Measurements from ENCODE around the gene SLIT3. TPM values are rescaled to one million over a fixed set of nuclear protein-coding genes. Genes with fewer than 3 reads are reported as not detected.

SLIT3 gene
- total RNA-seq, 1 experiment from 2014 or later, result 0.10 TPM

DNA sequence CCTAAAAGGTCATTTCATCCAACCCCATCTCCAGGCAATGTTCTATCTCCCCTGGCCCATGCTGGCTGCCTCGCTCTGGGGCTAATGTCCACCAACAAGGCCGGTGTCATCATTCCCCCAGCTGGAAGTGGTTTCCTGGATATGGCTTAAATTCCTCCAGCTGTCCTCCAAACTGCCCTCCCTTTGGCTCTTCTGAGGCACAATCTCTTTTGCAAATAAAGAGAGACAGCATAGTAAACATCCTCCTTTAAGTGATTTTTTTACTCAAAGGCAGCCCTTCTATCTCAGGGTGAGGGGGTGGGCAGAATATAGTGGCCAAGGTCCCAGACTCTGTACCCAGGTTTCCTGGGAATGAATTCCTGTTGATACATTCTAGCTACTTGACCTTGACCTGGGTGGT lies 604.3 kb downstream of the SLIT3 start:
- BruUV-seq (replicated peaks), result no TSS peak
- DNase-seq (ENCODE audit: low read depth, low spot score), result no peak
- Histone ChIP-seq H3K9ac (ENCODE audit: low read length) (no peak overlapping the region), H3K4me1 (ENCODE audit: control insufficient read depth in 1 of 2, insufficient read depth in 2 of 2, low read length in 2 of 2) (no peaks in the 10 kb centered on the region), H3K27me3 (ENCODE audit: insufficient read depth, low read length) (peaks cover 28% of the 10 kb centered on the region), H3K4me2 (ENCODE audit: low read length) (no peak overlapping the region), H2AFZ (ENCODE audit: low read depth, low read length, poor library complexity, severe bottlenecking) (no peak overlapping the region), H3K9me3 (ENCODE audit: control insufficient read depth in 1 of 2, insufficient read depth in 1 of 2, low read depth in 1 of 2, low read length in 2 of 2) (no peaks in the 10 kb centered on the region), H4K20me1 (ENCODE audit: insufficient read depth) (no peaks in the 10 kb centered on the region), H3K79me2 (ENCODE audit: insufficient read depth, low read length) (no peaks in the 10 kb centered on the region), H3K27ac (ENCODE audit: low read depth, low read length) (no peak overlapping the region), H3K36me3 (ENCODE audit: control insufficient read depth in 1 of 2, insufficient read depth in 2 of 2, low read length in 2 of 2) (no peaks in the 10 kb centered on the region), H3K9me2 (ENCODE audit: insufficient read depth) (no peaks in the 10 kb centered on the region), H3K4me3 (replicated peaks in 1 of 2; ENCODE audit: low read depth in 1 of 2, low read length in 2 of 2) (no peak overlapping the region)
- no peak for TF ChIP-seq SP1 (IDR thresholded peaks at IDR 0.05; ENCODE audit: low read depth)
- no peak for TF ChIP-seq JUND (IDR thresholded peaks at IDR 0.05)
- TF ChIP-seq, protein P1, sequence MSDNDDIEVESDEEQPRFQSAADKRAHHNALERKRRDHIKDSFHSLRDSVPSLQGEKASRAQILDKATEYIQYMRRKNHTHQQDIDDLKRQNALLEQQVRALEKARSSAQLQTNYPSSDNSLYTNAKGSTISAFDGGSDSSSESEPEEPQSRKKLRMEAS (IDR thresholded peaks at IDR 0.05), result no peak
- TF ChIP-seq EGR1 (IDR thresholded peaks at IDR 0.05; ENCODE audit: low read depth), result no peak
- TF ChIP-seq CBX3 (IDR thresholded peaks at IDR 0.05; ENCODE audit: low read depth), result no peak
- TF ChIP-seq, protein P2, sequence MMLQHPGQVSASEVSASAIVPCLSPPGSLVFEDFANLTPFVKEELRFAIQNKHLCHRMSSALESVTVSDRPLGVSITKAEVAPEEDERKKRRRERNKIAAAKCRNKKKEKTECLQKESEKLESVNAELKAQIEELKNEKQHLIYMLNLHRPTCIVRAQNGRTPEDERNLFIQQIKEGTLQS (IDR thresholded peaks at IDR 0.05), result no peak
- no peak for TF ChIP-seq RAD21 (IDR thresholded peaks at IDR 0.05; ENCODE audit: low read depth)
- TF ChIP-seq EZH2phosphoT487 (IDR thresholded peaks at IDR 0.05; ENCODE audit: borderline replicate concordance), result no peak
- TF ChIP-seq ZNF274 (IDR thresholded peaks at IDR 0.05; ENCODE audit: low read depth, low read length), result no peak
- TF ChIP-seq POLR2A (IDR thresholded peaks at IDR 0.05; ENCODE audit: borderline replicate concordance, extremely low read depth, insufficient read depth, insufficient read length), result no peak
- TF ChIP-seq TCF7L2 (IDR thresholded peaks at IDR 0.05; ENCODE audit: borderline replicate concordance, extremely low read depth, insufficient read depth, insufficient read length), result no peak
- TF ChIP-seq YY1 (IDR thresholded peaks at IDR 0.05; ENCODE audit: extremely low read depth, insufficient replicate concordance, low read depth, low read length), result no peak
- TF ChIP-seq CEBPB (IDR thresholded peaks at IDR 0.05; ENCODE audit: low read depth), result no peak
- TF ChIP-seq ZFX (IDR thresholded peaks at IDR 0.05), result no peak
- TF ChIP-seq SIN3A (IDR thresholded peaks at IDR 0.05; ENCODE audit: low read depth), result no peak
- no peak for TF ChIP-seq SRF (IDR thresholded peaks at IDR 0.05; ENCODE audit: low read depth)
- TF ChIP-seq, protein P3, sequence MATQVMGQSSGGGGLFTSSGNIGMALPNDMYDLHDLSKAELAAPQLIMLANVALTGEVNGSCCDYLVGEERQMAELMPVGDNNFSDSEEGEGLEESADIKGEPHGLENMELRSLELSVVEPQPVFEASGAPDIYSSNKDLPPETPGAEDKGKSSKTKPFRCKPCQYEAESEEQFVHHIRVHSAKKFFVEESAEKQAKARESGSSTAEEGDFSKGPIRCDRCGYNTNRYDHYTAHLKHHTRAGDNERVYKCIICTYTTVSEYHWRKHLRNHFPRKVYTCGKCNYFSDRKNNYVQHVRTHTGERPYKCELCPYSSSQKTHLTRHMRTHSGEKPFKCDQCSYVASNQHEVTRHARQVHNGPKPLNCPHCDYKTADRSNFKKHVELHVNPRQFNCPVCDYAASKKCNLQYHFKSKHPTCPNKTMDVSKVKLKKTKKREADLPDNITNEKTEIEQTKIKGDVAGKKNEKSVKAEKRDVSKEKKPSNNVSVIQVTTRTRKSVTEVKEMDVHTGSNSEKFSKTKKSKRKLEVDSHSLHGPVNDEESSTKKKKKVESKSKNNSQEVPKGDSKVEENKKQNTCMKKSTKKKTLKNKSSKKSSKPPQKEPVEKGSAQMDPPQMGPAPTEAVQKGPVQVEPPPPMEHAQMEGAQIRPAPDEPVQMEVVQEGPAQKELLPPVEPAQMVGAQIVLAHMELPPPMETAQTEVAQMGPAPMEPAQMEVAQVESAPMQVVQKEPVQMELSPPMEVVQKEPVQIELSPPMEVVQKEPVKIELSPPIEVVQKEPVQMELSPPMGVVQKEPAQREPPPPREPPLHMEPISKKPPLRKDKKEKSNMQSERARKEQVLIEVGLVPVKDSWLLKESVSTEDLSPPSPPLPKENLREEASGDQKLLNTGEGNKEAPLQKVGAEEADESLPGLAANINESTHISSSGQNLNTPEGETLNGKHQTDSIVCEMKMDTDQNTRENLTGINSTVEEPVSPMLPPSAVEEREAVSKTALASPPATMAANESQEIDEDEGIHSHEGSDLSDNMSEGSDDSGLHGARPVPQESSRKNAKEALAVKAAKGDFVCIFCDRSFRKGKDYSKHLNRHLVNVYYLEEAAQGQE (IDR thresholded peaks at IDR 0.05; ENCODE audit: low read depth), result no peak
- TF ChIP-seq, protein P4, sequence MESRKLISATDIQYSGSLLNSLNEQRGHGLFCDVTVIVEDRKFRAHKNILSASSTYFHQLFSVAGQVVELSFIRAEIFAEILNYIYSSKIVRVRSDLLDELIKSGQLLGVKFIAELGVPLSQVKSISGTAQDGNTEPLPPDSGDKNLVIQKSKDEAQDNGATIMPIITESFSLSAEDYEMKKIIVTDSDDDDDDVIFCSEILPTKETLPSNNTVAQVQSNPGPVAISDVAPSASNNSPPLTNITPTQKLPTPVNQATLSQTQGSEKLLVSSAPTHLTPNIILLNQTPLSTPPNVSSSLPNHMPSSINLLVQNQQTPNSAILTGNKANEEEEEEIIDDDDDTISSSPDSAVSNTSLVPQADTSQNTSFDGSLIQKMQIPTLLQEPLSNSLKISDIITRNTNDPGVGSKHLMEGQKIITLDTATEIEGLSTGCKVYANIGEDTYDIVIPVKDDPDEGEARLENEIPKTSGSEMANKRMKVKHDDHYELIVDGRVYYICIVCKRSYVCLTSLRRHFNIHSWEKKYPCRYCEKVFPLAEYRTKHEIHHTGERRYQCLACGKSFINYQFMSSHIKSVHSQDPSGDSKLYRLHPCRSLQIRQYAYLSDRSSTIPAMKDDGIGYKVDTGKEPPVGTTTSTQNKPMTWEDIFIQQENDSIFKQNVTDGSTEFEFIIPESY (IDR thresholded peaks at IDR 0.05; ENCODE audit: extremely low read depth, insufficient replicate concordance, low read length), result no peak
- TF ChIP-seq POLR2AphosphoS5 (IDR thresholded peaks at IDR 0.05; ENCODE audit: low read depth, low read length), result no peak
- CTCF ChIA-PET, result no interaction called here
- RAD21 ChIA-PET (ENCODE audit: low non-redundant PET in 1 of 2, low total read pairs in 2 of 2, uncharacterized antibody in 2 of 2, unreplicated experiment in 2 of 2), result no interaction called here
- POLR2A ChIA-PET, result no interaction called here
- no peak for ATAC-seq
- intact Hi-C loops (cut with micrococcal nuclease), result no loop called here

Measured in HCT116 (cell line).